HS-27A (cell line): ENCODE results near the gene SCARB1.

ENCODE experiments used
- DNase-seq: peaks from one replicate; pipeline ENCODE4 v3.0.0-alpha.2; 2012; ENCODE audit warnings: low read depth, missing footprints

SCARB1 gene

DNA sequence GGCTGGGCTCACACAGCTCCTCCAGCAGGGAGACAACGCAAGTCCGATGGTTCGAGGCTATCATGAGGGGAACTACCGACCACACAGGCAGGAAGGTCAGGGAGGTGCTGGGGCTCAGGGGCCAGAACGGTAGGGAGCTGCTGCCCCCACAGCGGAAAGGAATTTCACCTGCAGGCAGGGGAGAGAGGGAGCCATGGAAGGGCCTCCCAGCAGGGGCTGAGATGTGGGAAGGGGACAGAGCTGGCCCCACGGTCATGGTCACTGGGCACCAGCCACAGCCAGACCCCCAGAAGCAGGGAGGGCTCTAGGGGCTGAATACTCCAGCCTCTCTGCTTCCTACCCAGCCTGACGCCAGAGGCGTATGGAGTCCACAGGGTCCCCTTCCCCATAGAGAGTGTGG is 103.1 kb downstream of the SCARB1 start:
- DNase-seq: no peak

DNA sequence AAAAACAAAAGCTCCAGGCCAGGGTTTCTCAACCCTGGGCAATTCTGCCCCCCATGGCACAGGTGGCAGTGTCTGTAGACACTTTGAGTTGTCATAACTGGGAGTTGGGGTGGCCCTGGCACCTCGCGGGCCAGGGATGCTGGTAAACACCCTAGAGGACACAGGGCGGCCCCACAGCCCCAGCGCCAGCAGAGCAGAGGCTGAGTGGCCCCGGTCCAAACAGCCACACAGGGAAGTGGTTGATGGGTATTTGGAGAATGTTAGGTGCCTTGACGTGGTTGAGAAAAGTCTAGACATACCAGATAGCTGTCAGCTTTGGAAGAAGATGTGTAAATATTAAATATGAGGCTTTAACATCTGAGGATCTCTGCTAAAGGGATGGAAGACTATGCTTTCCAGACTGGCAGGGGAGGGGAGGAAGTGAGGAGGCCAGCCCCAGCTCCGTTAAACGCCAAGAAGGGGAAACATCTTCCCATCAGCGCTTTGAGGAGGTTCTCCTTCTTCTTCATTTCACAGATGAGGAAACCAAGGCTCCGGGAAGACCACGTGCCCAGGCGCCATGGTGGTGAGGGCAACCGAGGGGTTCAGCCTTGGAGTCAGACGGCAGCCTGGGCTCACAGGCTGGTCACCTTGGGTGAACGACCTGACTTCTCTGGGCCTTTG is 103.7 kb downstream of the SCARB1 start:
- no peak for DNase-seq

DNA sequence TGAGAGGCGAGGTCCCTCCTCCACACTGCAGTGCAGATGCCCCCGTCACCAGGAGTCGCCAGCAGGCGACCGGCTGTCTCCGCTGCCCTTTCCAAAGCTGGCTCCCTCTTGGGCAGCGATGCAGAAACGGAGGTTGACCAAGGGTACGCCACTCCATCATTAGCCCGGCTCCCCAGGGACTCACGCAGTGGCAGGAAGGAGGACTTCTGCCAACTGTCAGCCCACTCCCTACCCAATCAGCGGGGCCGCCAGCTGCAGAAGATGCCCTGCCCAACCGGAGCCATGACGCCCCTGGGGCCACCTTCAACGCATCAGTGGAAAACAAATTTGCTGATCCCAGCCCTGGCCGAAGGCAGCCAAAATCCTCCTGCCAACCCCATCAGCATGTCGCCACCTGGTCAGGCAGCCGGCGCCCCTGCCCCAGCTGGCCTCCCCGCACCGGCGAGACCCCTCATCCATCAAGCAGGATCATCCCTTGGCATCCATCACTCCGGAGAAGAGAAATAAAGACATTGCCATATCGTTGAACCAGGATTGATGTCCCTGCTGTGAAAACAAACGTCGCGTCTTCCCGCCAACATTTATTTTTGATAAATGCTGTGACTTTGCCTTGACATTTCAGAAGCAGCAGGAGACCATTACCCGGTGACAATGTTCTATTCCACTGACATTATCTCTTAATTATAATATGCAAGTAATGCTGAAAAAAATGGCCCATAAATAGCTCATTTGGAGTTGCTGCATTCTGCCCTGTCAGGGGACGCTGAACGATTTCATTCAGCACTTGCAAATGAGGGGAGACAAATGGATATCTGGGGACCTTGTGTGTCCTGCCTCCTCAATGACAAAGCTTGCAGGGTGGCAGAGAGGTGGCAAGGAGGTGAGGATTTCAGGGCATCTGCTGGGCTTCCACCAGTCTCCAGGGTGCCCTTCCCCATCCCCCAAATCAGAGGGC is 105.1 kb downstream of the SCARB1 start:
- DNase-seq: no peak

DNA sequence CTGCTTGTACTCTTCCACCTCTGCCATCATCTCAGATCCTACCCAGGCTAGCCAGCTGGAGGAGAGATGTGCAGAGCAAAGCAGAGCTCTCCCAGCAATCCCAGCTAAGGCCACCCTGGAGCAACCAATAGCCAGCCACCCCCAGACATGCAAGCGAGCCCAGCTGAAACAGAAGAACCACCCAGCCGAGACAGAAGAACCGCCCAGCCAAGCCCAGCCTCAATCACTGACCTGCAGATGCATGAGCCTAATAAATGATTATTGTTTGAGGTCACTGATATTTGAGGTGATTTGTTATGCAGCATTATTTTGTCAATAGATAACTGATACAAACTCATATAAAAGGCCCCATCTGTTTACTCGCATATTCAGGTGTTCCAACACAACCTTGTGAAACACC is 106.3 kb downstream of the SCARB1 start:
- no peak for DNase-seq

DNA sequence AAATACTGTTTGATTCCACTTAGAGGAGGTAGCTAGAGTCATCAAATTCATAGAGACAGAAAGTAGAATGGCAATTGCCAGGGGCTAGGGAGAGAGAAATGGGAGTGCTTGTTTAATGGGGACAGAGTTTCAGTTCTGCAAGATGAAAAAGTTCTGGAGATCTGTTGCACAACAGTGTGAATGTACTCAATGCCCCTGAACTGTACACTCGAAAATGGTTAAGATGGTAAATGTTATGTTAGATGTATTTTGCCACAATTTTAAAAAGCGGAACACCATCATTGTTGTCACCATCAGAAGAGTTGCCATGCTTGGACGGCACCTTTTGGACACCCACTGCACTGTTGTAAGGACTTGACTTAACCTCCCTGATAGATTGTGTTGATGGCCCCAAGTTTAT is 106.9 kb downstream of the SCARB1 start:
- DNase-seq: no peak

DNA sequence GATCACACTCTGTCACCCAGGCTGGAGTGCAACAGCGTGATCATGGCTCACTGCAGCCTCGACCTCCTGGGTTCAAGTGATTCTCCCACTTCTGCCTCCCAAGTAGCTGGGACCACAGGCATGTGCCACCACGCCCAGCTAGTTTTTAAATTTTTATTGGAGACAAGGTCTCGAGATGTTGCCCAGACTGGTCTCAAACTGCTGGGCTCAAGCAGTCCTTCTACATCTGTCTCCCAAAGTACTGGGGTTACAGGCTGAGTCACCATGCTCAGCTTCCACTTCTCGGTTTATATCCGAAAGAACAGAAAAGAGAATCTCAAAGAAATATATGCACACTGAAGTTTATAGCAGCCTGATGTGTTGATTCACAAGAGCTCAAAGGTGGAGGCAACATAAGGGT is 107.5 kb downstream of the SCARB1 start:
- no peak for DNase-seq

DNA sequence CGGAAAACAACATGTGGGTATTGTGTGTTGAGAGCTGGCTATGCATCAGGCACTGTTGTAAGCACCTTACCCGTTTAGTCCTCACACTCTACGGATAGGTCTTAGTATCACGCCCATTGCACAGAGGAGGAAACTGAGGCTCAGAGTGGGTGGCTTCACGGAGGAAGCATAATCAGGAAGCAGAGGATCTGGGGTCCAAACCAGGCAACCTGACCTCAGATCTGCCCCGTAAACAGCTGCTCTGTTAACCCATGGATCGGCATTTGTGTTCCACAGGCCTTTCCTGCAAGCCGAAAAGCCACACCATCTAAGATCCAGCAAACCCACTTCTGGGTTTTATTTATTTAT is 107.9 kb downstream of the SCARB1 start:
- no peak for DNase-seq

DNA sequence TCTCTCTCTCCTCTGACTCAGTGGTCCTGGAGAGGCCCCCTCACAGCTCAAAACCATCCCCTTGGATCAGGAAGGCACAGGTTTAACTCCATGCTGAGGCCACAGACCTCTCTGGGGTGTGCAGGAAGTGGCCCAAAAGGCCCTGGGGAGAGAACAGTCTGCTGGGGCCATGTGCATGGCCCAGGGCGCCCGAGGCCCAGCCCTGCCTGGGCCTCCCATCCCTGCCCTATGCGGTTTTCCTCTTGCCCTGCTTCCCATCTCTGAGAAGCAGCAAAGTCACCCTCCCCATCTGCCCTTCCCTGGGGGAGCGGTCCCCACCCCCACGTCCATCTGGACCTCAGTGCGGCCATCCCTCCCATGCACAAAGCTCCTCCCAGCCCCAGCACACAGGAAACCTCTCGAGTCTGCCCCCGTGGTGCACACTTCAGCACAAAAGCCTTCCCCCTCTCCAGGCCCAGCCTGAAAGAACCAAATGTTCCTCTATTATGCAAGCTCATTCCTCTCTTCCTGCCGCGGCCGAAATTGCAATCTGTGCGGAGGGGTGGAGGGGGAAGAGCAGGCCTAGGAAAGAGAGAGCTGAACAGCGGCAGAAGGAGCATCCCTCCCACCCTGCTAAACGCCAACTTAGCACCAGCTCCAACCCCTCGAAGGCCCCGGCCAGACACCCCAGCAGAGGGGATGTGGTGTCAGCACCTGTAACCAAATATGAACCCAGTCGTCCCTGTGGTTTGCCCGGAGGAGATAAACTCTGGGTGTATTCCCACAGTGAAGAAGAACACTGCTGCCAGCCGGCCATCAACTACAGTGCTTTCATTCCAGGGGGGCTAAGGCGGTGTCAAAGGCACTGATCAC is 108.5 kb downstream of the SCARB1 start:
- DNase-seq: no peak

DNA sequence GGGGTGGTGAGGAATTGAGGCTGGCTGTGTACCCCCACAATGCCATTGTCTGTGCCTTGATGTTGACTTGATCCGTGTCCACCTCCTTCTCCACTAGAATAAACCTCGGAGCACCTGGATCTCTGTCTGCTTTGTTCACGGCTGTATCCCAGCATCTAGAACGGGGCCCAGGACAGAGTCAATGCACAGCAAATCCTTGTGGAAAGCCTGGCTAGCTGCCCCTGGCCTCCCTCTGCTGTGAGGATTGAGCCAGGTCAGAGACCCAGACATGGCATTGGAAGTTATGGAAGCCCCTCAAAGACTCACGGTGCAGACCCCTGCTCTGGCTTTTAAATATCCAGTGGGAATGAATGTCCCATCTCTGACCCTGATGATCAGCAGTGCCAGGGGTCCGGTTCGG is 109.2 kb downstream of the SCARB1 start:
- DNase-seq: no peak

DNA sequence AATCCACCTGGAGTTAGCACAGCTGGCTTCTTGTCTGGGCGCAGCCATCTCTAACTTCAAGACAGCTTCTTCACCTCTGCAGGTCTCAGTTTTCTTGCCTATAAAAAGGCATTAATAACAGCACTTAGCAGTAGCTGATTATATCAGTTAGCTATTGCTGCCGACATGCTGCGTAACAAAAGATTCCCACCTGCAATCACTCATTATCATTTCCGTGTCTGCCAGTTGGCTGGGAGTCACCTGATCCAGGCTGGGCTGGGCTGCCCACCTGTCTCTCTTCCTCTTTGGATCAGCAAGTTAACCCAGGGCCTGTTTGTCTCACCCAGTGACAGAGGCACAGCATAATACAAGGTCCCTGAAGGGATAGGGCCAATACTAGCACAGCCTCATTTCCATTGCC is 109.7 kb downstream of the SCARB1 start:
- no peak for DNase-seq

DNA sequence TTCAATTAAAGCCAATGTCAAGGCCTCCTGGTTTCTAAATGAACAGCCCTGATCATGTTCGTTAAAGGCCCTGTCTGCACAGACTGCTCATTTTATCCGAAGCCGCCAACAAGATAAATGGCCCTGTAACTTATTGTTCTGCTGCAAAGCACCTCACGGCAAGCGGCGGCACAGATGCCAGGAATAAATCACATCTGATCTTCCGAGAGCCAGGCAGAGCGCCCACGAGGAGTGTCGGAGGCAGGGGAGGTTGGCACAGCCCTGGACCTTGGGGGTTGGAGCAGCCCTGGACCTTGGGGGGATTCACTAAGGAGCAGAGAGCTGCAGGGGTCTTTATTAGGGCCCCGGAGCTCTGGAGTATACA is 110.5 kb downstream of the SCARB1 start:
- no peak for DNase-seq

DNA sequence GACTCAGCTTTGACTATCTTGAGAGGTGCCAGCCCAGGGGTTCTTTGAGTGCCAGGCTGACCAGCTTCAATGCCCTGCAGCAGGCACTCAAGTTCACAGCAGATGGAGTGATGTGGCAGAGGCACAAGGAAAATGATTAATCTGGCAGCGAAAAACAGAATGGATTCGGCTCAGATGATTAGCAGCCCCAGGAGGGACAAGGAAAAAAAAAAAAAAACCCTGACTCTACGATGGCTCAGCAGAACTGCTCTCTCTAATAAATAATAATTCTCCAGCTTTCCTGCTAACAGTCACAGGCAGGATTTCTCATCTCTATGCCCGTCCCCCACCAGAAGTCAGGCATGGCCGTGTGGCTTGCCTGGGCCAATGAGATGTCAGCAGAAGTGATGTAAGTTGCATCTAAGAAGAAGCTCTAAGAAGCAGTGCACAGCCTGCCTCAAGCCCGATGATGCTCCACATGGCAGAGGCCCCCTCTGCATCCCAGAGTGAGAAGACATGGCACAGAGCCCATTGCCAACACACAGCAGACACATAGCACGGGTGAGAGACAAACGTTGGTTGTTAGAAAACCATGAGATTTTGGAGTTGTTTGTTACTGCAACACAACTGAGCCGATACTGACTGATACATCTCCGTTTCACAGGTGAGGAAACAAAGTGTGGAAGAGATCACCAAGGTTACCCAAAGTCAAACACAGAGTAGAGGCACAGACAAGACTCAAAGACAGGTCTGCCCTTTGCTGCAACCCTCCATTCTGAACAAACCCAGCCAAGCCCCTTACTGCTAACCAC is 111.0 kb downstream of the SCARB1 start:
- DNase-seq: no peak

DNA sequence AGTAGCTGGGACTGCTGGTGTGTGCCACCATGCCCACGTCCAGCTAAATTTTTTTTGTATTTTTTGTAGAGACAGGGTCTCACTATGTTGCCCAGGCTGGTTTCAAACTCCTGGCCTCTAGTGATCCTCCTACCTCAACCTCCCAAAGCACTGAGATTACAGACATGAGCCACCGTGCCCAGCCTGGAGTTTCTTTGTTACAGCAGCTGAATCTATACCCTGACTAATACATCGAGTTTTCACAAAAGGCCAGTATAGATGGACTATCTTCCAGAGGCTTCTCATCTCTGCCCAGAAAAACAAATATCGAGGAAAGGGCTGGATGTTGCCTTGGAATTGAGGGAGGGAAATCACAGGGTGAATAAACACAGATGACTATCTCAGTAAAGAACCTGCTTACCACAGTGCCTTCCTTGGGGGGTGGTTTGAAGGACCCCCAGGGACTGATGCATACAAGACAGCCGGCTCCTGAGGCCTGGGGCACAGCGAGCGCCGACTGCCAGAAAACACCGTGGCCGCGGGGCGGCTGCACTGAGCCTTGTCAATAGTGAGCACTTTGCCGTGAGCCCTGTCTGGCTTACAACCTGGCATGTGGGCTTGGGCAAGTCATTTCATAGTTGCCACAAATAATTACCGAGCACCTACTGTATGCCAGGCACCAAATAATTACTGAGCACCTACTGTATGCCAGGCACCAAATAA is 111.9 kb downstream of the SCARB1 start:
- DNase-seq: no peak

DNA sequence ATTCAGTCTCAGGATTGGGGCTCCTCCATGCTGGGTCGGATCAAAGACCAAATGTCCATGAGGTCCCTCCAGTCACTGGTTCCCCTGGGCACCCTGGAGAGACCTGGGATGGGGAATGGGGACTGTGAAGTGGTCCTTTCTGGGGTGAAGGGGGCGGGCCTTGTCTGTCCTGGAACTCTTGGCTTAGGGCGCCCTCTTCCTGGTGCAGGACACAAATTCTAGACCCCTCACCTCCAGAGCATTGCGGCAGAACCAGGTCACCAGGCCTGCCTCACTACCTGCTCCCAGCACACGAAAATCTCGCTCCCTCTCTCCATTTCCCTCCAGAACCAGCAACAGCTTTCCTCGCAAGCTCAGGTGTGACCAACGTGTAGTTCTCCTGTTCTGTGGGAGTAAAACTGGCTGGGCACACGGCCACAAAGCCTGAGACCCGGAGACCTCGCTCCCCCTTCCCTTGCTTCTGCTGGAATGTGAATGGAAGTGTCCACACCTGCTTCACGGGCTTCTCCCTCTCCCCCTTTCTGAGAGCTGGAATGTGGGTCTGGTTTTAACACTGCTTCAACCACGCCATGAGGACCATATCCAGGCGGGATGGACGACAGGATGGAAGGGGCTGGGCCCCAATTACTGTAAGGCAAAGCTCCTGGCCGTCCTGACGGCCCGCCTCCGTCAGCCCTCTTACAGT is 112.7 kb downstream of the SCARB1 start:
- no peak for DNase-seq

DNA sequence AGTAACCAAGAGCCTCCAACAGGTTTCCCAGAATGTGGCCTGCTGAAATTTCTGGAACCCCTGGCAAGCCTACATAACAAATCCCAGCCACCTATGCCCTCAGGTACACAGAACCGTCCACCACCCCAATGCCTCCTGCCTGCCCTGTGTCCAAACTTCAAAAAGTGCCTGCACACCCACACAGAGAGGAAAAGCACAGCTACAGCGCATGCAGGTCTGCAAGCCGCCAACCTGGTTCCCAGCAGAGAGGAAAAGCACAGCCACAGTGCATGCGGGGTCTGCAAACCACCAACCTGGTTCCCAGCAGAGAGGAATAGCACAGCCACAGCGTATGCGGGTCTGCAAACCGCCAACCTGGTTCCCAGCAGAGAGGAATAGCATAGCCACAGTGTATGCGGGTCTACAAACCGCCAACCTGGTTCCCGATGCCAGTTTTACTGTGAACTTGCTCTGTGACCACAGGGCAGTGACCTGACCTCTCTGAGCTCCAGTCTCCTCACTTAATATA is 113.5 kb downstream of the SCARB1 start:
- no peak for DNase-seq

DNA sequence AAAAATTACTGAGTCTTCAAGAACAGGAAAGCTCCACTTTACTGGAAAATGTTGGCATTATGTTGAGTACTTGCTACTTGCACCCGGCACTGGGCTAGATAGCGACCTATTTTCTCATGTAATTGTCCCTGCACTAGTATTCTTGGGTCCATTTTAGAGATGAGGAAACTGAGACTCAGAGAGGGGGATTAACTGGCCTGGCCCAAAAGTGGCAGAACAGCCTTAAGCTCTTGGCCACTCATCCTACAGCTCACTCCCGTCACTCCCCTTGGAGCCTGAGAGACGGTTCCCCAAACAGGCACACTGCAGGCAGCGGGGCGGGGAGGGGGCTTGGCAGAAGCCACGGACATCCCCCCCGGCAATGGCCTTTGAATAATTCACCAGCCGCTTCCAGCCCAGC is 113.9 kb downstream of the SCARB1 start:
- no peak for DNase-seq

DNA sequence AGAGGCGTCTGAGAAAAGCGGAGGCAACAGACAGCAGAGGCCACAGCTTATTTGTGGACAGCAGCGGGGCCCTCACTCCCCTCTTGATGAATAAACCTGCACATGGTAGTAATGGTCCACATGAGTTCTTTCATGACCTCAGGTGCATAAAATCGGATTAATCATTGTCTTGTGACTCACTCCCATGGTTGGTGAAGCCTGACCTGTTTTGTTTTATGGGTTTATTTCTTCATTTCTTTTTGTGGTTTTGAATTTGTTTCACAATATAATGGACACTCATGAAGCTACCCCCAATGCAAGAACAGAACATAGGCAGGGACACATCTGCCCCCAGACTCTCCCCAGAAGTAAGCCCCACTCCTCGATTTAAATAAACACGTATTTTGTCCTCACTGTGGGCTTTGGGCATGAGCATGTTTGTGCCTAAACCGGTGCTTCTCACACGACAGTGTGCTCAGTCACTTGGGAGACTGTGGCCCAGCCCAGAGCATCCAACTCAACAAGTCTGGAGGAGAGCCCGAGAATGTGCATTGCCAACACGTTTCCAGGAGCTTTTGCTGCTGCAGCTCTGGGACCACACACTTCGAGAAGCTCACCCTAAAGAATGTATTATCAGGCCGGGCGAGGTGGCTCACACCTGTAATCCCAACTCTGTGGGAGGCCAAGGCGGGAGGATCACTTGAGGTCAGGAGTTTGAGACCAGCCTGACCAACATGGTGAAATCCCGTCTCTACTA is 116.1 kb downstream of the SCARB1 start:
- DNase-seq: no peak

DNA sequence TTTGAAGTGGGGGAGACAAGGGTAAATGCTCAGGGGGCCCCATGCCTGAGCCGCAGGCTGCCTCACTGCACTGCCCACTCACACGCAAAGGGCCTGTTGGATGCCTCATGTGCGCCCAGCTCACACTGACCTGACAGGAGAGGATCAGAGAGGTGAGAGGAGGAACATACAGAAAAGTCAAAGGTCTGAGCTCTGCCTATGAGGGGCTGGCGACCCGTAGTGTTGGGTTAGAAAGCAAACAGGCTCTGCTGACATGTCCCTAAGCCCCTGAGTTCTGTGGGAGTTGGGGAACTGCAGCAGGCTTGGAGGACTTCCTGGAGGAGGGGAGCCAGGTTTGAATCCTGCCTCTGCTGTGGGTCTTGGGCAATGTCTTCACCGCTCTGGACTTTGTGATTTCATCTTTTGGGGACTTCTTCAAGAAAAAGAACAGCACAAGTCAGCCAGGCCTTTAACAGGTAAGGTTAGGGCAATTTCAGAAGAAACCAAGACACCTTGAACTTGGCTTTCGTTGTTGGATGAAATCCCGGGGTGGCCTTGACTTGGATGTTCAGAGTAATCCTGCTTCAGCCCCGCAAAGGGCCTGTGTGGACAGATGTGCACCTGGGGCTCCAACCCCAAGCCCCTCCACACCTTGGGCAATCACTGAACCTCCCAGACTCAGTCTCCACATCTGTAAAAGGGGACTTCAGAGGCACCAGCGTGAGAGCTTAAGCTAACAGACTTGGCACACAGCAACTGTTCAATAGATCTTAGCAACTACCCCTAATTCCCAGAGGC is 116.8 kb downstream of the SCARB1 start:
- no peak for DNase-seq
